HPDE6-E6E7 (cell line): Measurements from ENCODE around the gene RNF125.
A peak's percentile ranks its signal among the peaks of the same experiment; 100 is the strongest.
"Not testable (repeated sequence)": the region's sequence is repeated elsewhere in the genome, so short reads cannot be mapped to it uniquely, and the experiment has no call there.

Experiments
- DNase-seq: peaks from one replicate; pipeline ENCODE4 v3.0.0; 2011; ENCODE audit warnings: missing footprints; ENCODE audit errors: extremely low spot score

The RNF125 gene

GRCh38 chr18:32025744-32026143 lies 7.1 kb downstream of the RNF125 start:
- no peak for DNase-seq

GRCh38 chr18:32026491-32027086 lies 8.0 kb downstream of the RNF125 start:
- DNase-seq, result no peak

GRCh38 chr18:32029558-32029957 lies 10.9 kb downstream of the RNF125 start:
- DNase-seq, result no peak

- DNase-seq, result no peak
Observed at GRCh38 chr18:32032609-32033008, 14.0 kb downstream of the RNF125 start.

GRCh38 chr18:32036506-32037180 lies 18.0 kb downstream of the RNF125 start:
- DNase-seq, result no peak

GRCh38 chr18:32037616-32038015 lies 19.0 kb downstream of the RNF125 start:
- DNase-seq, result no peak

GRCh38 chr18:32040936-32041335 lies 22.3 kb downstream of the RNF125 start:
- no peak for DNase-seq

- no peak for DNase-seq
Observed at GRCh38 chr18:32042337-32042736, 23.7 kb downstream of the RNF125 start.

- DNase-seq, result no peak
Observed at GRCh38 chr18:32048507-32049091, 30.0 kb downstream of the RNF125 start.

- no peak for DNase-seq
Observed at GRCh38 chr18:32049393-32050171, 31.0 kb downstream of the RNF125 start.

- DNase-seq, result no peak
Observed at GRCh38 chr18:32056613-32057358, 38.2 kb downstream of the RNF125 start.

GRCh38 chr18:32057624-32058165 lies 39.1 kb downstream of the RNF125 start:
- DNase-seq, result no peak

- no peak for DNase-seq
Observed at GRCh38 chr18:32060026-32060425, 41.4 kb downstream of the RNF125 start.

- DNase-seq, result no peak
Observed at GRCh38 chr18:32067375-32068167, 48.9 kb downstream of the RNF125 start.

- DNase-seq, result peak; percentile 32
Observed at GRCh38 chr18:32072321-32072720, 53.7 kb downstream of the RNF125 start.

GRCh38 chr18:32074206-32074605 lies 55.6 kb downstream of the RNF125 start:
- DNase-seq, result no peak

GRCh38 chr18:32078845-32079244 lies 60.2 kb downstream of the RNF125 start:
- DNase-seq, result no peak

GRCh38 chr18:32081881-32082280 lies 63.3 kb downstream of the RNF125 start:
- no peak for DNase-seq

GRCh38 chr18:32083781-32084180 lies 65.2 kb downstream of the RNF125 start:
- DNase-seq, result no peak

- DNase-seq, result peak; percentile 13
Observed at GRCh38 chr18:32086881-32087280, 68.3 kb downstream of the RNF125 start.

- DNase-seq, result not testable (repeated sequence)
Observed at GRCh38 chr18:32090831-32091230, 72.2 kb downstream of the RNF125 start.
